ENCODE data around the gene MORC2.

Gene MORC2

GRCh38 chr22:30908051-30908461, 60.5 kb downstream of the MORC2 start:
- no peak overlapping the region for H3K4me3 ChIP-seq (ENCODE audit: low read length)
- no peak for TF ChIP-seq CTCF (conservative IDR thresholded peaks at IDR 0.05; ENCODE audit: low read length)
- DNase-seq (ENCODE audit: low read depth) = no peak

GRCh38 chr22:30906946-30907345, 61.6 kb downstream of the MORC2 start:
- TF ChIP-seq CTCF (conservative IDR thresholded peaks at IDR 0.05; ENCODE audit: low read length) = no peak
- no peak overlapping the region for H3K4me3 ChIP-seq (ENCODE audit: low read length)
- DNase-seq (ENCODE audit: low read depth) = no peak

- DNase-seq (ENCODE audit: low read depth) = no peak
- TF ChIP-seq CTCF (conservative IDR thresholded peaks at IDR 0.05; ENCODE audit: low read length) = no peak
- no peak overlapping the region for H3K4me3 ChIP-seq (ENCODE audit: low read length)
Observed at GRCh38 chr22:30906411-30906810, 62.2 kb downstream of the MORC2 start.

GRCh38 chr22:30905696-30906341, 62.8 kb downstream of the MORC2 start:
- no peak for DNase-seq (ENCODE audit: low read depth)
- H3K4me3 ChIP-seq (ENCODE audit: low read length) = no peak overlapping the region
- TF ChIP-seq CTCF (conservative IDR thresholded peaks at IDR 0.05; ENCODE audit: low read length) = no peak

- TF ChIP-seq CTCF (conservative IDR thresholded peaks at IDR 0.05; ENCODE audit: low read length) = no peak
- H3K4me3 ChIP-seq (ENCODE audit: low read length) = no peak overlapping the region
- DNase-seq (ENCODE audit: low read depth) = no peak
Observed at GRCh38 chr22:30903876-30904460, 64.6 kb downstream of the MORC2 start.

GRCh38 chr22:30902496-30903357, 65.8 kb downstream of the MORC2 start:
- no peak overlapping the region for H3K4me3 ChIP-seq (ENCODE audit: low read length)
- DNase-seq (ENCODE audit: low read depth) = no peak
- TF ChIP-seq CTCF (conservative IDR thresholded peaks at IDR 0.05; ENCODE audit: low read length) = no peak

All from AG10803 (cell line).